ENCODE results near the gene CEBPZ. TPM values are rescaled to one million over a fixed set of nuclear protein-coding genes. Genes with fewer than 3 reads are reported as not detected.
"Not testable (repeated sequence)": the region's sequence is repeated elsewhere in the genome, so short reads cannot be mapped to it uniquely, and the experiment has no call there.

Gene CEBPZ
- total and polyA plus RNA-seq, 2 donors: 78.2 to 107 TPM

GRCh38 chr2:37226863-37227262 lies 4.5 kb downstream of the CEBPZ start:
- no peaks in the 10 kb centered on the region for H3K27me3 ChIP-seq (ENCODE audit: control insufficient read depth in 2 of 2, insufficient read depth in 1 of 2, low read length in 1 of 2)
- no peaks in the 10 kb centered on the region for H3K9me3 ChIP-seq (ENCODE audit: control insufficient read depth in 2 of 2, insufficient read depth in 1 of 2, low read length in 1 of 2)
- no peak for DNase-seq (ENCODE audit: low read depth in 6 of 9, low spot score in 9 of 9)
- no peak overlapping the region for H3K4me3 ChIP-seq (ENCODE audit: low read length in 2 of 2)
- peaks cover 17 to 44% of the 10 kb centered on the region in 2 donors for H3K36me3 ChIP-seq (ENCODE audit: control insufficient read depth in 2 of 2, insufficient read depth in 2 of 2, low read length in 1 of 2)
- 99% methylated on average over 4 of the region's 4 CpGs for WGBS
- H3K4me1 ChIP-seq (ENCODE audit: control insufficient read depth in 2 of 2, insufficient read depth in 2 of 2, low read length in 2 of 2): peaks cover 6 to 10% of the 10 kb centered on the region in 2 donors
- H3K27ac ChIP-seq (ENCODE audit: low read depth in 1 of 2, low read length in 1 of 2): no peak overlapping the region

GRCh38 chr2:37225129-37225528 lies 6.3 kb downstream of the CEBPZ start:
- not testable (repeated sequence) for H3K27ac ChIP-seq (ENCODE audit: low read depth in 1 of 2, low read length in 1 of 2); H3K4me3 ChIP-seq (ENCODE audit: low read length in 2 of 2); H3K9me3 ChIP-seq (ENCODE audit: control insufficient read depth in 2 of 2, insufficient read depth in 1 of 2, low read length in 1 of 2); H3K27me3 ChIP-seq (ENCODE audit: control insufficient read depth in 2 of 2, insufficient read depth in 1 of 2, low read length in 1 of 2); DNase-seq (ENCODE audit: low read depth in 6 of 9, low spot score in 9 of 9); H3K4me1 ChIP-seq (ENCODE audit: control insufficient read depth in 2 of 2, insufficient read depth in 2 of 2, low read length in 2 of 2)
- peaks cover 24 to 60% of the 10 kb centered on the region in 2 donors for H3K36me3 ChIP-seq (ENCODE audit: control insufficient read depth in 2 of 2, insufficient read depth in 2 of 2, low read length in 1 of 2)
- WGBS: no CpG with 5 or more reads among the region's 2 CpGs

GRCh38 chr2:37224063-37224462 lies 7.3 kb downstream of the CEBPZ start:
- DNase-seq (ENCODE audit: low read depth in 6 of 9, low spot score in 9 of 9): no peak
- no peaks in the 10 kb centered on the region for H3K4me1 ChIP-seq (ENCODE audit: control insufficient read depth in 2 of 2, insufficient read depth in 2 of 2, low read length in 2 of 2)
- peaks cover 28 to 64% of the 10 kb centered on the region in 2 donors for H3K36me3 ChIP-seq (ENCODE audit: control insufficient read depth in 2 of 2, insufficient read depth in 2 of 2, low read length in 1 of 2)
- no peak overlapping the region for H3K27ac ChIP-seq (ENCODE audit: low read depth in 1 of 2, low read length in 1 of 2)
- 95% methylated on average over 1 of the region's 1 CpG for WGBS
- no peaks in the 10 kb centered on the region for H3K9me3 ChIP-seq (ENCODE audit: control insufficient read depth in 2 of 2, insufficient read depth in 1 of 2, low read length in 1 of 2)
- no peak overlapping the region for H3K4me3 ChIP-seq (ENCODE audit: low read length in 2 of 2)
- no peaks in the 10 kb centered on the region for H3K27me3 ChIP-seq (ENCODE audit: control insufficient read depth in 2 of 2, insufficient read depth in 1 of 2, low read length in 1 of 2)

GRCh38 chr2:37223131-37223530 lies 8.3 kb downstream of the CEBPZ start:
- no peaks in the 10 kb centered on the region for H3K4me1 ChIP-seq (ENCODE audit: control insufficient read depth in 2 of 2, insufficient read depth in 2 of 2, low read length in 2 of 2)
- no peak for DNase-seq (ENCODE audit: low read depth in 6 of 9, low spot score in 9 of 9)
- no peak overlapping the region for H3K27ac ChIP-seq (ENCODE audit: low read depth in 1 of 2, low read length in 1 of 2)
- H3K27me3 ChIP-seq (ENCODE audit: control insufficient read depth in 2 of 2, insufficient read depth in 1 of 2, low read length in 1 of 2): no peaks in the 10 kb centered on the region
- 96% methylated on average over 4 of the region's 4 CpGs for WGBS
- H3K9me3 ChIP-seq (ENCODE audit: control insufficient read depth in 2 of 2, insufficient read depth in 1 of 2, low read length in 1 of 2): no peaks in the 10 kb centered on the region
- H3K4me3 ChIP-seq (ENCODE audit: low read length in 2 of 2): no peak overlapping the region
- H3K36me3 ChIP-seq (ENCODE audit: control insufficient read depth in 2 of 2, insufficient read depth in 2 of 2, low read length in 1 of 2): peaks cover 29 to 65% of the 10 kb centered on the region in 2 donors

- no peak for DNase-seq (ENCODE audit: low read depth in 6 of 9, low spot score in 9 of 9)
- WGBS: 96% methylated on average over 4 of the region's 4 CpGs
- peaks cover 22 to 74% of the 10 kb centered on the region in 2 donors for H3K36me3 ChIP-seq (ENCODE audit: control insufficient read depth in 2 of 2, insufficient read depth in 2 of 2, low read length in 1 of 2)
Measured at GRCh38 chr2:37219046-37219445, 12.3 kb downstream of the CEBPZ start.

GRCh38 chr2:37215250-37215649 lies 16.1 kb downstream of the CEBPZ start:
- Histone ChIP-seq H3K36me3 (ENCODE audit: control insufficient read depth in 2 of 2, insufficient read depth in 2 of 2, low read length in 1 of 2) (peaks cover 17 to 70% of the 10 kb centered on the region in 2 donors), H3K9me3 (ENCODE audit: control insufficient read depth in 2 of 2, insufficient read depth in 1 of 2, low read length in 1 of 2) (no peaks in the 10 kb centered on the region), H3K27ac (ENCODE audit: low read depth in 1 of 2, low read length in 1 of 2) (no peak overlapping the region), H3K4me3 (ENCODE audit: low read length in 2 of 2) (no peak overlapping the region), H3K4me1 (ENCODE audit: control insufficient read depth in 2 of 2, insufficient read depth in 2 of 2, low read length in 2 of 2) (no peaks in the 10 kb centered on the region), H3K27me3 (ENCODE audit: control insufficient read depth in 2 of 2, insufficient read depth in 1 of 2, low read length in 1 of 2) (no peaks in the 10 kb centered on the region)
- WGBS: 59% methylated on average over 1 of the region's 1 CpG
- DNase-seq (ENCODE audit: low read depth in 6 of 9, low spot score in 9 of 9): no peak

More at GRCh38 chr2:37219046-37219445, 12.3 kb downstream of the CEBPZ start:
- no peaks in the 10 kb centered on the region for H3K27me3 ChIP-seq (ENCODE audit: control insufficient read depth in 2 of 2, insufficient read depth in 1 of 2, low read length in 1 of 2)
- H3K4me3 ChIP-seq (ENCODE audit: low read length in 2 of 2): no peak overlapping the region
- no peaks in the 10 kb centered on the region for H3K9me3 ChIP-seq (ENCODE audit: control insufficient read depth in 2 of 2, insufficient read depth in 1 of 2, low read length in 1 of 2)
- H3K4me1 ChIP-seq (ENCODE audit: control insufficient read depth in 2 of 2, insufficient read depth in 2 of 2, low read length in 2 of 2): no peaks in the 10 kb centered on the region
- H3K27ac ChIP-seq (ENCODE audit: low read depth in 1 of 2, low read length in 1 of 2): no peak overlapping the region

- WGBS: 94% methylated on average over 3 of the region's 3 CpGs
- DNase-seq (ENCODE audit: low read depth in 6 of 9, low spot score in 9 of 9): no peak
- no peaks in the 10 kb centered on the region for H3K9me3 ChIP-seq (ENCODE audit: control insufficient read depth in 2 of 2, insufficient read depth in 1 of 2, low read length in 1 of 2)
- H3K4me1 ChIP-seq (ENCODE audit: control insufficient read depth in 2 of 2, insufficient read depth in 2 of 2, low read length in 2 of 2): no peaks in the 10 kb centered on the region
- H3K27me3 ChIP-seq (ENCODE audit: control insufficient read depth in 2 of 2, insufficient read depth in 1 of 2, low read length in 1 of 2): no peaks in the 10 kb centered on the region
- no peak overlapping the region for H3K4me3 ChIP-seq (ENCODE audit: low read length in 2 of 2)
- H3K27ac ChIP-seq (ENCODE audit: low read depth in 1 of 2, low read length in 1 of 2): no peak overlapping the region
- peaks cover 13 to 81% of the 10 kb centered on the region in 2 donors for H3K36me3 ChIP-seq (ENCODE audit: control insufficient read depth in 2 of 2, insufficient read depth in 2 of 2, low read length in 1 of 2)
Measured at GRCh38 chr2:37211939-37212338, 19.5 kb downstream of the CEBPZ start.

GRCh38 chr2:37211212-37211611 lies 20.2 kb downstream of the CEBPZ start:
- Histone ChIP-seq H3K9me3 (ENCODE audit: control insufficient read depth in 2 of 2, insufficient read depth in 1 of 2, low read length in 1 of 2) (peaks cover 0 to 4% of the 10 kb centered on the region in 2 donors), H3K4me1 (ENCODE audit: control insufficient read depth in 2 of 2, insufficient read depth in 2 of 2, low read length in 2 of 2) (no peaks in the 10 kb centered on the region), H3K36me3 (ENCODE audit: control insufficient read depth in 2 of 2, insufficient read depth in 2 of 2, low read length in 1 of 2) (peaks cover 16 to 81% of the 10 kb centered on the region in 2 donors), H3K4me3 (ENCODE audit: low read length in 2 of 2) (no peak overlapping the region), H3K27me3 (ENCODE audit: control insufficient read depth in 2 of 2, insufficient read depth in 1 of 2, low read length in 1 of 2) (no peaks in the 10 kb centered on the region), H3K27ac (ENCODE audit: low read depth in 1 of 2, low read length in 1 of 2) (no peak overlapping the region)
- DNase-seq (ENCODE audit: low read depth in 6 of 9, low spot score in 9 of 9): no peak

- H3K27me3 ChIP-seq (ENCODE audit: control insufficient read depth in 2 of 2, insufficient read depth in 1 of 2, low read length in 1 of 2); H3K4me1 ChIP-seq (ENCODE audit: control insufficient read depth in 2 of 2, insufficient read depth in 2 of 2, low read length in 2 of 2); H3K27ac ChIP-seq (ENCODE audit: low read depth in 1 of 2, low read length in 1 of 2); DNase-seq (ENCODE audit: low read depth in 6 of 9, low spot score in 9 of 9); H3K9me3 ChIP-seq (ENCODE audit: control insufficient read depth in 2 of 2, insufficient read depth in 1 of 2, low read length in 1 of 2); H3K4me3 ChIP-seq (ENCODE audit: low read length in 2 of 2): not testable (repeated sequence)
- peaks cover 26 to 88% of the 10 kb centered on the region in 2 donors for H3K36me3 ChIP-seq (ENCODE audit: control insufficient read depth in 2 of 2, insufficient read depth in 2 of 2, low read length in 1 of 2)
- 99% methylated on average over 2 of the region's 2 CpGs for WGBS
Measured at GRCh38 chr2:37206760-37207159, 24.6 kb downstream of the CEBPZ start.

Measured in thymus (tissue), 11 donors.